ENCODE data around the gene FOSB. TPM values are rescaled to one million over a fixed set of nuclear protein-coding genes. Genes with fewer than 3 reads are reported as not detected.

The FOSB gene
- polyA plus RNA-seq, 2 of the 4 experiments (the other 2 are of a cell fraction) = 0.57 to 48.8 TPM

- TF ChIP-seq, protein P1, sequence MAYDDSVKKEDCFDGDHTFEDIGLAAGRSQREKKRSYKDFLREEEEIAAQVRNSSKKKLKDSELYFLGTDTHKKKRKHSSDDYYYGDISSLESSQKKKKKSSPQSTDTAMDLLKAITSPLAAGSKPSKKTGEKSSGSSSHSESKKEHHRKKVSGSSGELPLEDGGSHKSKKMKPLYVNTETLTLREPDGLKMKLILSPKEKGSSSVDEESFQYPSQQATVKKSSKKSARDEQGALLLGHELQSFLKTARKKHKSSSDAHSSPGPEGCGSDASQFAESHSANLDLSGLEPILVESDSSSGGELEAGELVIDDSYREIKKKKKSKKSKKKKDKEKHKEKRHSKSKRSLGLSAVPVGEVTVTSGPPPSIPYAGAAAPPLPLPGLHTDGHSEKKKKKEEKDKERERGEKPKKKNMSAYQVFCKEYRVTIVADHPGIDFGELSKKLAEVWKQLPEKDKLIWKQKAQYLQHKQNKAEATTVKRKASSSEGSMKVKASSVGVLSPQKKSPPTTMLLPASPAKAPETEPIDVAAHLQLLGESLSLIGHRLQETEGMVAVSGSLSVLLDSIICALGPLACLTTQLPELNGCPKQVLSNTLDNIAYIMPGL (CRISPR knock-in tag; IDR thresholded peaks at IDR 0.05; ENCODE audit: borderline replicate concordance) = no peak
- TF ChIP-seq HOXB13 (CRISPR knock-in tag; IDR thresholded peaks at IDR 0.05; ENCODE audit: low read depth) (no peak), HOXA7 (CRISPR knock-in tag; IDR thresholded peaks at IDR 0.05) (no peak), USF2 (IDR thresholded peaks at IDR 0.05) (no peak), ZSCAN20 (CRISPR knock-in tag; IDR thresholded peaks at IDR 0.05) (no peak), GATA3 (IDR thresholded peaks at IDR 0.05; ENCODE audit: borderline replicate concordance) (no peak), POLR2AphosphoS2 (conservative IDR thresholded peaks at IDR 0.05; ENCODE audit: low read length) (no peak), RARB (CRISPR knock-in tag; IDR thresholded peaks at IDR 0.05) (no peak), TFCP2L1 (CRISPR knock-in tag; IDR thresholded peaks at IDR 0.05) (no peak), CBX2 (IDR thresholded peaks at IDR 0.05; ENCODE audit: borderline replicate concordance, low read depth) (no peak), JUNB (IDR thresholded peaks at IDR 0.05) (no peak), CHD2 (IDR thresholded peaks at IDR 0.05; ENCODE audit: low read length, partially characterized antibody) (no peak), BCL3 (IDR thresholded peaks at IDR 0.05) (no peak), CEBPB (IDR thresholded peaks at IDR 0.05) (no peak), SREBF2 (IDR thresholded peaks at IDR 0.05) (no peak), MYC (IDR thresholded peaks at IDR 0.05; ENCODE audit: borderline replicate concordance, low read length) (no peak), HOXB5 (CRISPR knock-in tag; IDR thresholded peaks at IDR 0.05) (peak; percentile 41; the same call in 1 of the 2 replicates), KDM5A (IDR thresholded peaks at IDR 0.05) (no peak), FOXS1 (CRISPR knock-in tag; IDR thresholded peaks at IDR 0.05) (no peak), TP53 (CRISPR knock-in tag; IDR thresholded peaks at IDR 0.05) (peak; percentile 53; the same call in 1 of the 2 replicates), PBX3 (IDR thresholded peaks at IDR 0.05) (no peak), E2F6 (IDR thresholded peaks at IDR 0.05; ENCODE audit: borderline replicate concordance, low read depth) (no peak)
- TF ChIP-seq, protein P2, sequence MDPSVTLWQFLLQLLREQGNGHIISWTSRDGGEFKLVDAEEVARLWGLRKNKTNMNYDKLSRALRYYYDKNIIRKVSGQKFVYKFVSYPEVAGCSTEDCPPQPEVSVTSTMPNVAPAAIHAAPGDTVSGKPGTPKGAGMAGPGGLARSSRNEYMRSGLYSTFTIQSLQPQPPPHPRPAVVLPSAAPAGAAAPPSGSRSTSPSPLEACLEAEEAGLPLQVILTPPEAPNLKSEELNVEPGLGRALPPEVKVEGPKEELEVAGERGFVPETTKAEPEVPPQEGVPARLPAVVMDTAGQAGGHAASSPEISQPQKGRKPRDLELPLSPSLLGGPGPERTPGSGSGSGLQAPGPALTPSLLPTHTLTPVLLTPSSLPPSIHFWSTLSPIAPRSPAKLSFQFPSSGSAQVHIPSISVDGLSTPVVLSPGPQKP (IDR thresholded peaks at IDR 0.05; ENCODE audit: low read depth, low read length) = no peak
Measured at GRCh38 chr19:45467115-45467455, 711 bp upstream of the FOSB start (continued).
